ENCODE results near the gene NEDD4L.
A peak's percentile ranks its signal among the peaks of the same experiment; 100 is the strongest.
"Not testable (repeated sequence)": the region's sequence is repeated elsewhere in the genome, so short reads cannot be mapped to it uniquely, and the experiment has no call there.

Gene NEDD4L

DNA sequence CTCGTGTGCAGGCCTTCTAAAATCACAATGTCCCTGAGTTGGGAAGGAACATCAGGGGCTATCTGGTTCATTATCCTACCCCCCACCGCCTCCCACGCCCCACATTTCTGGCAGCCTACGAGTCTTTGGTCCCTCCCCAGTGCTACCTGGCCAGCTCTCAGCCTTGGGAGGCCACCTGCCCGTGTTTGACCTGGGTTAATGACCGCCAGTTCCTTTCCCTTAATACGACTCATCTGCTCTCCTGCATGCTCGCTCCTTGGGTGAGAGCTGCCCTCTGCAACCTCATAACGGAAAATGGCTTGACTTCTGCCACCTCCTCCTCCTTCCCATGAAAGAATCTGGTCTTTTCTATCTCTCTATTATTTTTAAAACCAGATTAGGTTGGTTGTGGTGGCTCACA lies 112.5 kb downstream of the NEDD4L start:
- peak; percentile 51 for DNase-seq (ENCODE audit: low spot score)

DNA sequence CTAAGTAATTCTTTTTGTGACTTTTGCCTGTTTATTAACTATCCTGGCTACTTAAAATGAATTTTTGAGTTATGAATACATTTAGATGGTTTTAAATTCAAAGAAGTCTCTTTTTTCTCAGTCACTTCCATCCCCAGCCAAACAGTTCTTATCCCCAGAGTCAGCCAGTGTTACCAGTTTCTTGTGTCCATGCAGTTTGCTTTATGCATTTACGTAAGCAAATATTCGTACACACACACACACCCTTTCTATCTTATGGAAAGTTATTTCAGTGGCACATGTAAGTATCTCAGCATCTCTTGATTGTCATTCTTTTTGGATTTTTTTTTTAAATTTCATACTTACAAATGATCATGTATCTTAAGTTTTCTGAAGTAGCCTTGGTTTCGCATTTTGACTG lies 113.2 kb downstream of the NEDD4L start:
- DNase-seq (ENCODE audit: low spot score), result no peak

DNA sequence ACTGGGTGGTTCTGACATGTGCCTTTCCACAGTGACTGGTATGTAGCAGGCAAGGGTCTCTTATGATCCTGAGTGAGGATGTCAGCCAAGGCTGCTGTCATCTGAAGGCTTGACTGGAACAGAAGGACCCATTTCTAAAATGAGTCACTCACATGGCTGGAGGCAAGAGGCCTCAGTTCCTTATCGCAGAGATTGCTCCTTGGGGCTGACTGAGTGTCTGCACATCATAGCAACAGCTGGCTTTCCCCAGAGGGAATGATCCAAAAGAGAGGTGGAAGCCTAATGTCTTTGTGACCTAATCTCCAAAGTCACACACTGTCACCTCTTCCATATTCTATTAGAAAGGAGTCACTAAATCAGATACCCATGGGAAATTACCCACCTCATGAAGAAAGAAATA lies 114.0 kb downstream of the NEDD4L start:
- no peak for DNase-seq (ENCODE audit: low spot score)

DNA sequence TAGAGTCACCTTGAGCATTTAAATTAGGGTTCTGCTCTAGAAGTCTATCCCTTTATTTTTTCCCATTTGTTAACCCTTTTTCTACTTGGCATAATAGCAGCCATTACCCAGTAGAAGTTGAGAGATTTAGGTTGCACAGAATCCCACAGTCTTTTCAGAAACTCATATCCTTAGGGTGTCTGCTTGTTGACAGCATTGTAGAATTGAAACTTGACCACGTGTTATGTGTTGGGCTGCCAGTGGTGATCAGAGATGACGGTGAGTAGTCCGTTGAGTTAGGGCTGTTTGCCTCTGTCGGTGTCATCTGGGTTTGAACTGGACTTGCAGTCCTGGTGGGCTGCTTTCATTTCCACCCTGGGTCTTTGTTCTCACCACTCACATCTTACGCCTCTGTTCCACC lies 114.4 kb downstream of the NEDD4L start:
- DNase-seq (ENCODE audit: low spot score), result no peak

DNA sequence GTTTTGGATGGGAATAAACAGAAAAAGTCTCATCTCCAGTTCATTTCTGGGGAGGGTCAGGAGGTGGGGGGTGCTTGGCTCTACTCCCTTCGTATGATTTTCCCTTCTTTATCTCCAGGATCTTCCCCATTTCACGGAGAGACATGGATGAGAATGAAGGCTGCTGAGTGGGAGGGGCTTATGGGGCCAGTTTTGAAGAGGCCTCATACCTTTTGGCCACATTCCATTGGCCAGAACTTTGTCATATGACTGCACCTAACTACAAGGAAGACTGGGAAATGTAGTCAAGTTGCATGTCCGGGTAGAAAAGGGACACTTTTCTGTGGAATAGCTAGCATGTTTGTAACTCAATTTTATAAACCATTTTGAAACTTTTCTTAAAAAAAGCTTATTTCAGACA lies 117.6 kb downstream of the NEDD4L start:
- DNase-seq (ENCODE audit: low spot score), result peak; percentile 33

DNA sequence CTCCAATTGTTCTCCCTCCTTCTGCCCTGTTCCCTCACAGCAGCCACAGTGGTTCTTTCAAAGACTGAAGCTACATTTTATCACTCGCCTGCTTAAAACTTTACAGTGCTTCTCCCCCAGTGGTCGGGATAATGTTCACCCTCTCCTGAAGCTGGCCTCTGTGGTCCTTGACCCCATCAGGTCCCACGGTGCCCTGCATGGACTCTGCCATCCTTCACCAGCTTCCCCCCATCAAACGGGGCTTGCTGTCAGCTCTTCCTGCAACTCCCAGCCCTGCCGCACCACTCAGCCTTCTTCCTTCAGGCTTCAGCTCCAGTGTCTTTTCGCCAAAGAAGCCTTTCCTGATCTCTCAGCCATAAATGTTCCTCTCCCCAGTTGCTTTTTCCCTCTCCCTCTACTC lies 118.1 kb downstream of the NEDD4L start:
- DNase-seq (ENCODE audit: low spot score), result no peak

DNA sequence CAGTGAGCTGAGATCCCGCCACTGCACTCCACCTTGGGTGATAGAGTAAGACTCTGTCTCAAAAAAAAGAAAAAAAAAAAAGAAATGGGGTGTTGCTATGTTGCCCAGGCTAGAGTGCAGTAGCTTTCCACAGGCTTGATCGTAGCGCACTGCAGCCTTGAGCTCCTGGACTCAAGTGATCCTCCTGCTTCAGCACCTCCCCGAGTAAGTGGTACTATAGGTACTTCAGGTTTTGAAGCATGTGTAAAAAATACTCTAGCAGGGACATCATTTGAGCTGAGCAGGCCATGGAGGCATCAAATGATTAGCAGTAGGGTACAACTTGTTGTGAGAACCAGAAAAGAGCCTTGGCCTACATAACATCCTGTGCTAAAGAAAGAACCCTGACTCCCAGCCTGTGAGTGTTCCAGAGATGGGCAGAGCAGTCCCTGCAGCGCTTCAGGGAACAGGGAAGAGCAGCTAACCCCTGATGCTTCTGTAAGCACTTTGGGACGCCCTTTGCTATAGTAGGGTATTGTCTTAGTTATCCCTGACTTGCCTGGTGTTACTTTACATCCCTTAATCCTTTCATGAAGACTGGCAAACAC lies 119.1 kb downstream of the NEDD4L start:
- no peak for DNase-seq (ENCODE audit: low spot score)

DNA sequence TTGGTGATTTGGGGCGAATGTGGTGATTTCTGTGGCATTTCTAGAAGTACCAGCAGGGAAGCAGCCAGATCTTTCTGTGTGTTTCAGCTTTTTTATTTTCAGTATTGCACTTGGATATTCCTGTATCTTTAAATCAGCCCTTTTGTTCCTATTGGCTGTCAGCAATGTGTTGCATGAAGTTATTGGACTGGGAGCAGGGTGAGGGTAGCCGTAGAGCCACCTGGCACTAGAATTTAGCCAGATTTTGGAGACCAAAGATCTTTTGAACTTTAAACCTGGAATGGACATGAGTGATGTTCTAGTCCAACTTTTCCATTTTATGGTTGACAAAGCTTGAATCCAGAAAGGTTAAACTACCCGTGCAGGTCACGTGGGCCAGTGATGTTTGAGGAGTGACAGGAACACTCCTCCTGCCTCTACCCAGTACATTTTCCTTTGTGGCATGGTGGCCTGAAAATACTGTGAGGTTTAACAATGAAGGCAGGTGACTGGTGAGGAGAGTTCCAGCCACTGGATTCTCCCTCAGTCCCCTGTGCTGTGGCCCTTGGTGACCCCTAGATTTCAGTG lies 122.3 kb downstream of the NEDD4L start:
- no peak for DNase-seq (ENCODE audit: low spot score)

DNA sequence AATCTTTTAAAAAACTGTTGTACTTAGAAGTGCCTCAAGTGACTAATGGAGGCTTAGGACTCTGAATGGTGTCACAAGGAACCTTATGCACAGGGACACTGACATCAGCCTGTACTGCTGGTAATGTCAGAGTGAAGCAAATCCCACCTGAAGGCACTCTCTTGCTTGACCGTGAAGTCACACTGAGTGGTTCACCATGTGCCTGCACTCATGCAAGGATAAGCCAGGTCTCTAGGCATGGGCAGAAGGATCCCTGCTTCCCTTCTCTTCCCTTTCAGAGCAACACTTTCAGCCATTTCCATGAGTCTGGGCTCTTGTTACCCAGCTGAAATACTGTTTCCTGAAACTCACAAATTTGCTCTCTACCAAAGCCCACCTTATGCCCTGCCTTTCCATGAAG lies 123.0 kb downstream of the NEDD4L start:
- DNase-seq (ENCODE audit: low spot score), result no peak

DNA sequence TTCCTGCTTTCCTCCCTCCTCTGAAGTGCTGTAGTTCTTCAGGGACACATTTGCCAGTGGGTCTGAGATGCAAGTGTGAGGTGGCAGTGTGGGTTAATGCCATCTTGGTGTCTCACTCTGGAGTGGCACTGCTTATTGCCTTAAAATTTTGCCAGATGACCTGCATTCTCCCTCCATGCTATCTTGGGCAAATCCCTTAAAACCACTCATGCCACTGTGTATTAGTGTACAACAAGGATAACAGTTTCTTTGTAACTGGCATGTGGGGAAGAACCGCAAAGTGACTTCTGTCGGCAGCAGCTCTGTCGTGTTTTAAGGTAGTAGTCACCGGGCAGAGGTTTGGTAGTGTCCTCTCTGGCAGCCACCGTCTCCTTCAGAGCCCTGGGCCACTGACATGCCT lies 124.2 kb downstream of the NEDD4L start:
- DNase-seq (ENCODE audit: low spot score), result no peak

DNA sequence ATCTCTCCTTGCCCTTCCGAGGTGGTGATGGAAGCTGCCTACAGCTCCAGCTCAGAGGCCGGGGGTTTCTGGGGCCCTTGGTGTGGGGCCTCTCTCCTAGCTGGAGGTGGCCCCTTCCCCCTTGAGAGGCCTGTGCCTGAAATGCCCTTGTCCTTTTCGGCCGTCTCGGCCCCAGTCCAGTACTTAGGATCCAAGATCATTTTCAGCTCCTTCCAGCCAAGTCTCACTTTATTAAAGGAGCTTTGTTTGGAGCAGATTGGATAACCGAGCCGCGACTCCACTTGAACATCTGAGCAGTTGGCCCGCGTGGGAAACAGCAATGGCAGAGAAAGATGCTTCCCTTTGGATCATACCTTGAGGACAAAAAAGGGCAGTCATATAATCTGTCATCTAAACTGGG lies 125.0 kb downstream of the NEDD4L start:
- DNase-seq (ENCODE audit: low spot score), result no peak

DNA sequence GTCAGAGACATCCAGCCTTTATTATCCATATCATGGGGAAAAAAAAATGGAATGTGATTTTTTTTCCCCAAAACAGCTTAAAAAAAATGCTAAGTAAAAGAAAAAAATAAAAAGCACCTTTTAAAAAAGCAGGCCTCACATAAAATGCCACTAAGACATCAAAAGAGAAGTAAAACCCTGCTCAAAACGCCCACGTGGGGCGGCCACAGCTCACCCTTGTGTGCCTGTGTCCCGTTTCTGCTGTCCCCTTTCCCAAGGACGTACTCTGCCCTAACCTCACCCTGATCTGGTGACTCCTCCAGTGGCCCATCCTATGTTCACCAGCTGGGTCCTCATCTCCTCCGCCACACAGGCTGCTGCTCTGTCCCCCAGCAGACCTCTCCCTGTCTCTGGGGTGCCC lies 125.4 kb downstream of the NEDD4L start:
- no peak for DNase-seq (ENCODE audit: low spot score)

DNA sequence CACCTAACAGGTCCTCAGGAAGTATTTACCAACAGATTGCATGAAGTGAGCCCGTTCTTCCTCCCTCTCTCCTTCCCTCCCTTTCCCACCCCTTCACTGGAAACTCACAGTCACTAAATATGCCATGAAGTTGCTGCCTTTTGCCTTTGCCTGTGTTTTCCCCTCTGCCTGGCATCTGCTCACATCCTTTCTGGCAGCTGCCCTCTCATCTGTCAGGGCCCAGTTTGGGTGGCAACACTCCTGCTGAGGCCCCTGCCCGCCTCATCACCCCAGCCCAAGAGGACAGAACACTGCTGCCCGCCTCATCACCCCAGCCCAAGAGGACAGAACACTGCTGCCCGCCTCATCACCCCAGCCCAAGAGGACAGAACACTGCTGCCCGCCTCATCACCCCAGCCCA lies 126.0 kb downstream of the NEDD4L start:
- DNase-seq (ENCODE audit: low spot score), result not testable (repeated sequence)

DNA sequence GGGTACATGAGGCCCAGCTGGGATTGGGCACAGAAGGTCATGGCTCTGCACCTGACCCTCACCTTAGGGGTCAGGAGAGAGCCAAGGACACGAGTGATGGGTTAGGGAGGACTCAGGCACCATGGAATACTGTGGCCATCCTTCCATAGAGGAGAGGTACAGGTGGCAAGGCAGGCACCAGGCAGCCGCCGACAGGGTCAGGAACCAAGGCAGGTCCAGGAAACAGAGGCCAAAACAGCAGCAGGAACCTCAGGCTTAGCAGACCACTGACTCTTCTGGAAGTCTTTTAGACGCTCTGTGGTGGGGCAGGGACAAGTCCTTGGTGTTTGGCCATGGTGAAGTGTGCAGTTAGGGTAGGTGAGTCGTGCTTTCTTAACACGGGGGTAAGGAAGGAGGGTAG lies 128.0 kb downstream of the NEDD4L start:
- no peak for DNase-seq (ENCODE audit: low spot score)

DNA sequence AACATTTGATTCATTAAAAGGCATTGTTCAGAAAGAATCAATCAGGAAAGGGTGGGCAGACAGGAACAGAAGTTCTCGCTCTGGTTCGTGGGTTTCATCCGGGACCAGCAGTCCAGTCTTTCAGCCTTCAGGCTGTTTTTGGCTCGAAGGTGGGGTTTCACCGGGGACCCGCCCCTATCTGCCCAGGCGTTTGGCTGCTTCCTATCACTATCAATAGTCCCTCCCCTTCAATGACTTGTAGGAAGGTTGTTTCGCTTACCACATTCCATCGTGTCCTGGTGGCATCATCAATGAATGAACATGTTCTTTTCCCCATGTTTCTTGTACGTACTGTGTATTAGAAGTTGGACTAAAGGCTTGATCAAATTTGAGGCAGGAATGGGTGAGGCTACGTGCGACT lies 130.3 kb downstream of the NEDD4L start:
- DNase-seq (ENCODE audit: low spot score), result no peak

DNA sequence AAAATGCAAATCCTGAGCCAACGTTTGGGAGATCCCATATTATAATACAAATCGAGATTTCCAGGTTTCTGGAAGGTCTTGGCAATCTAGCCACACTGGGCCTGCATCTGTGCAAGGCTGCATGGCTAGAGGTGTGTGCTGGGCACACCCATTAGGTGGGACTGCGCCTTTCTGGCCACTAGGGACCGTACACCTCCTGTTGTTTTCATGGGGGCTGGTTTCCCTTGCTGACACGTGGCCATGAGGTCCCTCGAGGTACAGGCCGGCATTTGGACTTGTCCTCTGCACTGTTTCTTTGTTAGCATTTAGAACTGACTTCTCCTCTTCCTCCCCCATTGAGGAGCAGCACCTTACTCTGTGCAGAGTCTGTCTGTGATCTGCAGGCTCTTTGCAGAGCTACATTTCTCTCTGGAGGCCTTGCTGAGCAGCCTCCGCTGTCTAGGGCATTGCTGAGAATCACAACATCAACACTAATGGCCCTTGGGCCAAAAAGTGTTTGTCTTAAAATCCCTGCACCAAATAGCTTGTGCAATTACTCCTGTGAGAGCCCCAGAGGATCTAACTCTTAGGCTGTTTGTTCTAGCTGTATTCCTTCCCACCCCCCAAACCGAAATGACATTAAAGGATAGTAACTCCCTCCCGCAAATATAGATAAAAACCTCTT lies 131.2 kb downstream of the NEDD4L start:
- DNase-seq (ENCODE audit: low spot score), result no peak

DNA sequence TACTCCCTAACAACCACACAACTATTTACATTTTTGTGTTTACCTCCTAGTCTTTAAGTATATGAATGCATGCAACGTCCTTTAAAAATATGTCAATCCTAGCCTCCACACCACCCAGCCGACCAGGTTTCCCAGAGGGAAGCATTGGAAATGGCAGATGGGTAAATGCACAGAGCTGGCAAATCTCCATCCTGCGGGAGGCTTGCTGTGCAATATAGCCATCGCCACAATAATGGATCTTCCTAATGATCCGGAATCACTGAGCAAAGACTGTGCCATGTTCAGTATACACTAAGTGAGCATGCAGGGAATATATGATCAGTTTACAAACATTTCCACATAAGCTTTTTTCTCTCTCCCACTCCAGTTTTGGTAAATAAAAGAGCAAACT lies 131.8 kb downstream of the NEDD4L start:
- no peak for DNase-seq (ENCODE audit: low spot score)

DNA sequence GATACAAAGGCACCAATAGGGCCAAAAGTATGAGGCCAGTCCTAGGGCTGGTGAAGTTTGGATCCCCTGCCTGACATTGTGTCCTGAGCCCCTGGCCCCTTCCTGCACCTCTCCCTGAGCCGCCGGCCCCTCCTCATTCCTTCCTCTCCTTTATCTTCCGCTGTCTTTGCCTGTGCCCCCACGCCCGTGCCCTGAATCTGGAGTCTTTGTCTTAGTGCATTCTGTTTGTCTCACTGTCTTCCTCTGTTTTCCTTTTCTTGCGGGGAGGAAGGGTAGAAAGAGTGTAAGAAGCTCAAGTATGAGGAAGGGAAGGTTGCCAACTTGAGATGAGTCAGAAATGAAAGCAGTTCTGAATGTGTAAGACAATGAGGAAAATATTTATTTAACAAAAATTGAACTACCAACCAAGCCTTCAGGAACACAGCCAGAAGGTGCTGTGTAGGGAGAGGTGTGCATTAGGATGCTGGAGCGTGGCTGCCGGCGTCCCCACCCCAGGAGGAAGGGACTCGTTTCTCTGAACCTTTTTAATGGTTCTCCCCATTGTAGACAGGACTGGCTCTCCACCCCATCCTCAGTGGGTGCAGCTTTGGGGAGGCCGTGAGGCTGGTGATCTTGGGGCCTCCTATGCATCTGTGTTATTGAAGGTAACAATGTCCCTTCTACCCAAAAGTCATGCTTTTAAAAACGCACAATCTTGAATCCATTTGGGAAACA lies 133.1 kb downstream of the NEDD4L start:
- DNase-seq (ENCODE audit: low spot score), result peak; percentile 92

DNA sequence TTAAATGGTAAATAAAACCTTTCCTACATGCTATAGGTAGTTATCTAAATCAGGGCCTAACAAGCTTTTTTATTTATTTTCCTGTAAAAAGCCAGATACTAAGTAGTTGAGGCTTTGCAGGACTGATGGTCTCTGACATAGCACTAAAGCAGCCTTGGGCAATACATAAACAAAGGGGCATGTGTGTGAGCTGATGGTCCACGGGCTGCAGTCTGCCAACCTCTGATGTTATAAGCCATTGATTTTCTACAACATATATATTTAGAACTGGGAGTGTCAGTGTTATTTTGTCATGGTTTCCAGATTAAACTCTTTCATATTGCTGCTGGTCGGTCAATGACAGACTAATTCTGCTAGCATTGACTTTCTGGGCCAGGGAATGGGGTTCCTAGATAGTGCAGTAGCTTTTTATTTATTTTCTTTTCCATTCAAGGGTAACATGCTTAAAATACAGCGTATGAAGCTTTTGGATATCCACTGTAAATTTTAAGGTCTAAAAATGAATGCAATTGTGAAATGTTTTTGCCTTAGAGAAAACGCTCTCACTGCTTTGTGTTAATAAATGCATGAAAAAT lies 134.0 kb downstream of the NEDD4L start:
- no peak for DNase-seq (ENCODE audit: low spot score)

DNA sequence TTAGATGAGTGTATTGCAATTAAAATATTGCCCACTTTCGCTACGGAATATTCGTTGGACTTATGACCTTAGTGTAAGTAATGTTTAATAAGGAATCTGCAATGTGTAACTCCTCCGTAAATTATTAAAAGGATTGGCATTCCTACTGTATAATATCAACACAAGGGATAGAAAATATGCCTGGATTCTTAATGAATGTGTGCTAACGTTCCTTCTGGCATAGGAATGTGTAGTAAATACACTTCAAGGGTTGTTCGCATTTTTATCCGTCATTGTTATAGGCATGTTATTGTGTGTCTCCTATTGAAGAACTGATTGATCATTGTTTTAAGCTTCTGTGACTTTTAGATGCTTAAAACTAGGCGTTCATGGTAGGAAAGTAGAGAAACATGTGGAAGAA lies 134.5 kb downstream of the NEDD4L start:
- peak; percentile 89 for DNase-seq (ENCODE audit: low spot score)

DNA sequence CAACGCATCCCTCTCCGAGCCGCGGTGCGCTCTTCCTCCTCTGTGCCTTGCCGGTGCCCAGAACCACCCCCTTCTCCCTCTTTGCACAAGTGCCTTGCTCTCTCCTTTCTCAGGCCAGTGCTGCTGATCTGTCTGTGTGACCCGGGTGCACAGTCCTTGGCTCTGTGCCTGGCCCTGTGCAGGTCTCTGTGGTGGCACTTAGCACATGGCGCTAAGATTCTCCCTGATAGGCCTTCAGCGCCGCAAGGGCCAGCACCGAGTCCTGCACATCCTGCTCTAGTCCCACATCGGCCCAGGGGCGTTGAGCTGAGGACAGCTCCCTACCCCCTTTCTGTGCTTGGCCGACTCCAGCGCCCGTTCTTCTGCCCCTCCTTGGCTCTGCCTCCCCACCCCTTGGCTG lies 136.1 kb downstream of the NEDD4L start:
- no peak for DNase-seq (ENCODE audit: low spot score)

DNA sequence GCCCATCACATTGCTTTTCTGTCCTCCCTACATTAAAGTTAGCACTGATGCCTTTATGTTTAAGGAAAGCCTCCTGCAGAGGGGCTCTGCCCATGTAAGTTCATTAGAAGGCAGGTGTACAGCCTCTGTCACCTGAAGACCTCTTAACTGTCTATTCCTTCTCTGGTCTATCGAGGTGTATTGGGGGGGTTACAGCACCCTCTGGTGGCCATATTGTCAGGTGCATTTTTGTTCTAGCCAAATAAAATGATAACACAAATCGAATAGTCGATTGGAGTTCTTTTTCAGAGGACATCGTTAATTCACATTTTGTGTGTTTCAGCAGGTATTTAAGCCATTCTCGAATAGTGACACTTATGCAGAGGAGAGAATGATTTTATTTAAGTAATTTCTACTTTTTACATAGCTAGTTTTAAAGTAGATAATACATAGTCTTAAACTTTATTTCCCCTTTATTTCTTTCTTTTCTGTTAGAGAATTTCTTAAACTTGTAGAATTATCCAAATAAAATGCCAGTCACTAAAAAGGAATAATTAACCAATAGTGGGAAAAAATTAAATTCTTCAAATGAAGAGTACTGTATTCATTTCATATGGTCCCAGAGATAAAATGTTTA lies 136.8 kb downstream of the NEDD4L start:
- peak; percentile 69 for DNase-seq (ENCODE audit: low spot score)

DNA sequence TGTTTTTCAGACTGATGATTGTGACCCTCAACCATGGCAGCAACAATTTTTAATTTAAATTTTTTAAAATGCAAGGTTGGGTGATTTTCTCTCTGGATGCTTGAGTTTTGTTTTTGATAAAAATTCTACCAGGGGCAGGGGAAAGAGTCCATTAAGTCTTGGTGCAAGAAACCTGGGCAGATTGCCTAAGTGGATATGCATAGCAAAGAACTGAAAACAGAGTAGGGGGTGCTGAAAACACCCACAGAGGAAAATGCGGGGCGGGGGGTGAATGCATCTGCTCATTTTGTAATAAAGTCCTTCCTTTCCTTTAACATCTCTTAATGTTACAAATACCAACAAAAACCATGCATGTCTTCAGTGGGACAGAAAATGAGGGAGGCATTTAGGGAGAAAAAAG lies 138.0 kb downstream of the NEDD4L start:
- no peak for DNase-seq (ENCODE audit: low spot score)
